Right lobe of liver (tissue), 6 donors: ENCODE measurements around the gene ZPLD1. TPM values are rescaled to one million over a fixed set of nuclear protein-coding genes. Genes with fewer than 3 reads are reported as not detected.

Experiments used
- ATAC-seq, 4 donors: fragments of 200-7000 bp; cut with Tn5 transposase; one replicate each; pipeline ENCODE4 v1.9.1; 2020; ENCODE audit warnings: mild to moderate bottlenecking in 4 of 4, moderate library complexity in 4 of 4
- DNase-seq, 3 donors: peaks; one replicate each; pipeline ENCODE4 v3.0.0-alpha.2; 2020
- H3K27ac ChIP-seq, 3 donors: fragments of 200-600 bp; one replicate each; pipeline ENCODE4 v1.8.0; 2022
- H3K27me3 ChIP-seq, 2 donors: fragments of 200-600 bp; one replicate each; pipeline ENCODE4 v1.8.0; 2022
- H3K36me3 ChIP-seq, 4 donors: fragments of 200-600 bp; sonication (generic) in 1 of 4; one replicate each; pipeline versions ENCODE4 v1.5.1 to v1.8.0; 2017 to 2022; ENCODE audit warnings: control low read depth in 1 of 4
- H3K4me1 ChIP-seq, 4 donors: fragments of 200-600 bp; sonication (generic) in 1 of 4; one replicate each; pipeline versions ENCODE4 v1.5.1 to v1.8.0; 2017 to 2022; ENCODE audit warnings: control low read depth in 1 of 4
- H3K4me3 ChIP-seq, 3 donors: fragments of 200-600 bp; one replicate each; pipeline ENCODE4 v1.8.0; 2022
- H3K9me3 ChIP-seq, 4 donors: fragments of 200-600 bp; sonication (generic) in 1 of 4; one replicate each; pipeline versions ENCODE4 v1.5.1 to v1.8.0; 2017 to 2022; ENCODE audit warnings: control low read depth in 1 of 4
- POLR2A ChIP-seq: fragments of 450-650 bp; IDR thresholded peaks from one replicate; pipeline ENCODE4 v1.6.1; 2017; ENCODE audit warnings: antibody characterized with exemption, mild to moderate bottlenecking
- WGBS: methylation state at CpG from one replicate; pipeline ENCODE4 v1.1.6; 2018; ENCODE audit warnings: low coverage, low lambda C conversion rate; ENCODE audit not compliant: insufficient coverage; ENCODE audit errors: missing lambda C conversion rate; 5-methylcytosine and 5-hydroxymethylcytosine counted together
- intact Hi-C, 2 donors: fragments of 100-400 bp; cut with DNase I; formaldehyde crosslinking; loops; one replicate each; pipeline versions ENCODE4 v1.11.2 to v1.14.1; 2022
- total RNA-seq, 6 experiments: library from RNA; depleted of rRNA in 2 of 6; stranded (reverse); fragments of >200 nt in 2 of 6; fragmentation: NEBNext Ultra II Directional in 3 of 6; extraction: Animal tissue kit (Norgen Biotek cat#: 25700) in 3 of 6; gene quantifications; one replicate each; pipeline versions ENCODE4 v1.1.0 to v1.2.4, GENCODE V29; 2016 to 2023
- TF ChIP-seq, protein P1 (sequence below), 4 donors: fragments of 200-600 bp in 3 of 4; fragments of 450-650 bp in 1 of 4; IDR thresholded peaks; one replicate each; pipeline versions ENCODE4 v1.5.1 to v1.8.0; 2016 to 2022; ENCODE audit warnings: antibody characterized with exemption in 4 of 4, mild to moderate bottlenecking in 2 of 4
- donor health status: DM: no; HTN: yes; CAD: no.
- donor health status: DM: no; HTN: no; CAD: no.
- donor health status: DM: no; HTN: no; CAD: no.
- donor health status: DM: no; HTN: yes; CAD: no.
- donor health status: DM: no; HTN: yes; CAD: no.

ZPLD1 gene
- total RNA-seq, 6 experiments from 2014 or later, result 0.04 to 0.12 (median 0.07) TPM; not detected in 2

DNA sequence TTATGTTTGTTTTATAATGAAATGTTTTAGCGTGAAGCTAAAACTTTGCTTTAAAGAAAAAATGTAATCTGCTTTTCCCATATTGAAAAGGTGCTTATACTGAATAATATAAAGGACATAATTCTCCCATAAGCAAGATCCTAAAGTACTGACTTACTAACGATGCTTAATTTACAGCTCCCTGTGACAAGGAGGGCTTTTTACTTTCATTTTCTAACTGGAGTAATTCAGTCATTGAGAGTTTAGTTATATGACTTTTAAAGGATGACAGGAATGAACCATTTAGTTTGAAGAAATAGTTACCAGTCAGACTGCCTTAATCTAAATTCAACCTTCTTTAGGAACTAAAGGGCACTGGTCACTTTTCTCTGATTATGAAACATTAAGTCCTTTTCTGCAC, 19.3 kb upstream of the ZPLD1 start:
- 49% methylated on average over 2 of the region's 2 CpGs for WGBS
- TF ChIP-seq, protein P1, sequence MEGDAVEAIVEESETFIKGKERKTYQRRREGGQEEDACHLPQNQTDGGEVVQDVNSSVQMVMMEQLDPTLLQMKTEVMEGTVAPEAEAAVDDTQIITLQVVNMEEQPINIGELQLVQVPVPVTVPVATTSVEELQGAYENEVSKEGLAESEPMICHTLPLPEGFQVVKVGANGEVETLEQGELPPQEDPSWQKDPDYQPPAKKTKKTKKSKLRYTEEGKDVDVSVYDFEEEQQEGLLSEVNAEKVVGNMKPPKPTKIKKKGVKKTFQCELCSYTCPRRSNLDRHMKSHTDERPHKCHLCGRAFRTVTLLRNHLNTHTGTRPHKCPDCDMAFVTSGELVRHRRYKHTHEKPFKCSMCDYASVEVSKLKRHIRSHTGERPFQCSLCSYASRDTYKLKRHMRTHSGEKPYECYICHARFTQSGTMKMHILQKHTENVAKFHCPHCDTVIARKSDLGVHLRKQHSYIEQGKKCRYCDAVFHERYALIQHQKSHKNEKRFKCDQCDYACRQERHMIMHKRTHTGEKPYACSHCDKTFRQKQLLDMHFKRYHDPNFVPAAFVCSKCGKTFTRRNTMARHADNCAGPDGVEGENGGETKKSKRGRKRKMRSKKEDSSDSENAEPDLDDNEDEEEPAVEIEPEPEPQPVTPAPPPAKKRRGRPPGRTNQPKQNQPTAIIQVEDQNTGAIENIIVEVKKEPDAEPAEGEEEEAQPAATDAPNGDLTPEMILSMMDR (IDR thresholded peaks at IDR 0.05), result no peak
- TF ChIP-seq POLR2A, result no peak

GRCh38 chr3:102419786-102420185, 15.0 kb upstream of the ZPLD1 start:
- H3K36me3 ChIP-seq, result no peaks in the 10 kb centered on the region
- intact Hi-C loops, result no loop called here
- no peaks in the 10 kb centered on the region for H3K27me3 ChIP-seq
- no peak overlapping the region for H3K4me3 ChIP-seq
- no peak for DNase-seq
- no peaks in the 10 kb centered on the region for H3K4me1 ChIP-seq
- ATAC-seq, result no peak
- H3K9me3 ChIP-seq, result no peaks in the 10 kb centered on the region
- H3K27ac ChIP-seq, result no peak overlapping the region
- no peak for TF ChIP-seq POLR2A
- TF ChIP-seq, protein P1 (IDR thresholded peaks at IDR 0.05), result no peak

More for the DNA sequence above, 19.3 kb upstream of the ZPLD1 start:
- DNase-seq, result no peak
- Histone ChIP-seq H3K4me1 (no peaks in the 10 kb centered on the region), H3K27me3 (no peaks in the 10 kb centered on the region), H3K9me3 (no peaks in the 10 kb centered on the region), H3K36me3 (no peaks in the 10 kb centered on the region), H3K4me3 (no peak overlapping the region), H3K27ac (no peak overlapping the region)
- ATAC-seq, result no peak
- intact Hi-C loops, result no loop called here

GRCh38 chr3:102441832-102442231, 7.0 kb downstream of the ZPLD1 start:
- Histone ChIP-seq H3K27ac (no peak overlapping the region), H3K9me3 (no peaks in the 10 kb centered on the region), H3K4me1 (no peaks in the 10 kb centered on the region), H3K27me3 (no peaks in the 10 kb centered on the region), H3K4me3 (no peak overlapping the region), H3K36me3 (no peaks in the 10 kb centered on the region)
- ATAC-seq (no peak), DNase-seq (no peak)
- TF ChIP-seq POLR2A, result no peak
- TF ChIP-seq, protein P1 (IDR thresholded peaks at IDR 0.05), result no peak
- 69% methylated on average over 1 of the region's 1 CpG for WGBS
- intact Hi-C loops, result no loop called here

- 73% methylated on average over 2 of the region's 2 CpGs for WGBS
- DNase-seq (no peak), ATAC-seq (no peak)
- Histone ChIP-seq H3K36me3 (no peaks in the 10 kb centered on the region), H3K27ac (no peak overlapping the region), H3K4me1 (no peaks in the 10 kb centered on the region), H3K4me3 (no peak overlapping the region), H3K27me3 (no peaks in the 10 kb centered on the region), H3K9me3 (no peaks in the 10 kb centered on the region)
- intact Hi-C loops, result no loop called here
- TF ChIP-seq, protein P1 (IDR thresholded peaks at IDR 0.05), result no peak
- no peak for TF ChIP-seq POLR2A
Observed at GRCh38 chr3:102443021-102443420, 8.2 kb downstream of the ZPLD1 start.

- no peak for TF ChIP-seq POLR2A
- TF ChIP-seq, protein P1 (IDR thresholded peaks at IDR 0.05), result no peak
- H3K27me3 ChIP-seq, result no peaks in the 10 kb centered on the region
- H3K9me3 ChIP-seq, result no peaks in the 10 kb centered on the region
- H3K4me3 ChIP-seq, result no peak overlapping the region
- DNase-seq (no peak), ATAC-seq (no peak)
- intact Hi-C loops, result no loop called here
- 32% methylated on average over 2 of the region's 2 CpGs for WGBS
- no peaks in the 10 kb centered on the region for H3K36me3 ChIP-seq
- H3K27ac ChIP-seq, result no peak overlapping the region
- H3K4me1 ChIP-seq, result no peaks in the 10 kb centered on the region
Observed at GRCh38 chr3:102444101-102444500, 9.3 kb downstream of the ZPLD1 start.
